ENCODE measurements around the gene KDM4C.
A peak's percentile ranks its signal among the peaks of the same experiment; 100 is the strongest.
"Not testable (repeated sequence)": the region's sequence is repeated elsewhere in the genome, so short reads cannot be mapped to it uniquely, and the experiment has no call there.

The KDM4C gene

GRCh38 chr9:6757456-6758247 is at the start of gene KDM4C:
KDM4C (plus strand) TSS chr9:6757973; CDS start chr9:6792989, 35,016 bp downstream.
- peak; percentile 58 for TF ChIP-seq POLR2A (IDR thresholded peaks at IDR 0.05; ENCODE audit: low read depth, low read length)
- peak; percentile 89 for DNase-seq (ENCODE audit: insufficient read length, low spot score)
- no peak for FAIRE-seq

DNA sequence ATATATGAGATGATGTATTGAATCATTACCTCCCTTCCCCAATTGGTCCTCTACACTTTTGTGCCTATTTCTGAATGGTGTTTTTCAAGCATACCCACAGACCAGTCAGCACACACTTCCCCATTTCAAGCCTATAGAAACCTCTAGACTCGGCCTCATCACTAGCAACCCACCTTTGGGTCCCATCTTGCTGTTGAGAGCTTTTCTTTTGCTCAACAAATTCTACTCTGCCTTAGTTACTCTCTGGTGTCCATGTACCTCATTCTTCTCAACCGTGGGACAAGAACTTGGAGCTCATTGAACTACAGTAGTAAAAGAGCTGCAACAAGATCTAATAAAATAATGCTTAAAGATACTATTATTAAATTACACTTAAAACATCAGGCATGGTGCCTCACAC is 49.0 kb upstream of the KDM4C start:
- no peak for FAIRE-seq
- no peak for DNase-seq (ENCODE audit: insufficient read length, low spot score)
- no peak for TF ChIP-seq POLR2A (IDR thresholded peaks at IDR 0.05; ENCODE audit: low read depth, low read length)

DNA sequence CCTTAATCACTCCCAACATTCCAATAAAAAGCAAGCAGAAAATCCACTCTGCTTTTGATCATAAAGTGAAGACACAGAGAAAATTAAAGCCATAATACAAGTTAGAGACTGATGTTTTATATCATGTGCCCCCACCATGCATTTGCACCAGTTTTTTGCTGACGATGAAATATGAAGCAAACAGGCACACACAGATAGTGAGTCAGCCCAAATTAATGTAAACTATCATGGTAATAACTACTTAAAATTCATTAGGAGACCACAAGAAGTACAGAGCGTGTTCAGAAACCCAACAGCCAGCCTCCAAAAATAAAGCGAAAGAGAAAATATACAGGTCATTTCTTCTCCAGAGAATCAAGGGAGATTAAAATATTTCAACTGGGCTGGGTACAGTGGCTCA is 46.4 kb upstream of the KDM4C start:
- no peak for FAIRE-seq
- TF ChIP-seq POLR2A (IDR thresholded peaks at IDR 0.05; ENCODE audit: low read depth, low read length), result no peak
- no peak for DNase-seq (ENCODE audit: insufficient read length, low spot score)

GRCh38 chr9:6712041-6712440 is 45.7 kb upstream of the KDM4C start:
- no peak for DNase-seq (ENCODE audit: insufficient read length, low spot score)
- no peak for TF ChIP-seq POLR2A (IDR thresholded peaks at IDR 0.05; ENCODE audit: low read depth, low read length)
- no peak for FAIRE-seq

- TF ChIP-seq POLR2A (IDR thresholded peaks at IDR 0.05; ENCODE audit: low read depth, low read length), result no peak
- FAIRE-seq (no peak), DNase-seq (ENCODE audit: insufficient read length, low spot score) (no peak)
Measured at GRCh38 chr9:6714176-6714575, 43.6 kb upstream of the KDM4C start.

DNA sequence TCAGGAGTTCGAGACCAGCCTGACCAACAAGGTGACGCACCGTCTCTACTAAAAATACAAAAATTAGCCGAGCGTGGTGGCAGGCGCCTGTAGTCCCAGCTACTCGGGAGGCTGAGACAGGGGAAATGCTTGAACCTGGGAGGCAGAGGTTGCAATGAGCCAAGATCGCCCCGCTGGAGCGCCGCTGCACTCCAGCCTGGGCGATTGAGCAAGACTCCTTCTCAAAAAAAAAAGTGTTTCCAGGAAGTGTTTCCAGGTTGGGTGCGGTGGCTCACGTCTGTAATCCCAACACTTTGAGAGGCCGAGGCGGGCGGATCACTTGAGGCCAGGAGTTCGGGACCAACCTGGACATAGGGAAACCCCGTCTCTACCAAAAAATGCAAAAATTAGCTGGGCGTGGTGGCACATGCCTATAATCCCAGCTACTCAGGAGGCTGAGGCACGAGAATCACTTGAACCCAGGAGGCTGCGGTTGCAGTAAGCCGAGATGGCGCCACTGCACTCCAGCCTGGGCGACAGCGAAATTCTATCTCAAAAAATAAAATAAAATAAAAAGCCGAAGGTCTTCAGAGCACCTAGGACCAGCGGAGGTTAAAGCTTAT is 42.5 kb upstream of the KDM4C start:
- not testable (repeated sequence) for FAIRE-seq; DNase-seq (ENCODE audit: insufficient read length, low spot score)

- FAIRE-seq, result no peak
- DNase-seq (ENCODE audit: insufficient read length, low spot score), result no peak
Measured at GRCh38 chr9:6715755-6716643, 41.8 kb upstream of the KDM4C start.

GRCh38 chr9:6716766-6717165 is 41.0 kb upstream of the KDM4C start:
- no peak for TF ChIP-seq POLR2A (IDR thresholded peaks at IDR 0.05; ENCODE audit: low read depth, low read length)
- FAIRE-seq (no peak), DNase-seq (ENCODE audit: insufficient read length, low spot score) (no peak)

More at GRCh38 chr9:6715755-6716643, 41.8 kb upstream of the KDM4C start:
- no peak for TF ChIP-seq POLR2A (IDR thresholded peaks at IDR 0.05; ENCODE audit: low read depth, low read length)

GRCh38 chr9:6723881-6724420 is 33.8 kb upstream of the KDM4C start:
- FAIRE-seq (no peak), DNase-seq (ENCODE audit: insufficient read length, low spot score) (no peak)
- TF ChIP-seq POLR2A (IDR thresholded peaks at IDR 0.05; ENCODE audit: low read depth, low read length), result no peak

GRCh38 chr9:6733257-6733656 is 24.5 kb upstream of the KDM4C start:
- FAIRE-seq (no peak), DNase-seq (ENCODE audit: insufficient read length, low spot score) (no peak)
- no peak for TF ChIP-seq POLR2A (IDR thresholded peaks at IDR 0.05; ENCODE audit: low read depth, low read length)

DNA sequence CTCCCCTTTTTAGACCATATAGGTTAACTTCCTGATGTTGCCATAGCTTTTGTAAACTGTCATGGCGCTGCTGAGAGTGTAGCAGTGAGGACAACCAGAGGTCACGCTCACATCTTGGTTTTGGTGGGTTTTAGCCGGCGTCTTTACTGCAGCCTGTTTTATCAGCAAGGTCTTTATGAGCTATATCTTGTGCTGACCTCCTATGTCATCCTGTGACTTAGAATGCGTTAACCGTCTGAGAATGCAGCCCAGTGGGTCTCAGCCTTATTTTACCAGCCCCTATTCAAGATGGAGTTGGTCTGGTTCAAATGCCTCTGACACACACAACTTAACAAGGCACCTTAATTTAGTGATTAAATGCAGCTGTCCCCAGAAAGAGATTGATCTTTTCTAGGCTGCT is 23.9 kb upstream of the KDM4C start:
- DNase-seq (ENCODE audit: insufficient read length, low spot score), result no peak
- TF ChIP-seq POLR2A (IDR thresholded peaks at IDR 0.05; ENCODE audit: low read depth, low read length), result no peak
- FAIRE-seq, result no peak

DNA sequence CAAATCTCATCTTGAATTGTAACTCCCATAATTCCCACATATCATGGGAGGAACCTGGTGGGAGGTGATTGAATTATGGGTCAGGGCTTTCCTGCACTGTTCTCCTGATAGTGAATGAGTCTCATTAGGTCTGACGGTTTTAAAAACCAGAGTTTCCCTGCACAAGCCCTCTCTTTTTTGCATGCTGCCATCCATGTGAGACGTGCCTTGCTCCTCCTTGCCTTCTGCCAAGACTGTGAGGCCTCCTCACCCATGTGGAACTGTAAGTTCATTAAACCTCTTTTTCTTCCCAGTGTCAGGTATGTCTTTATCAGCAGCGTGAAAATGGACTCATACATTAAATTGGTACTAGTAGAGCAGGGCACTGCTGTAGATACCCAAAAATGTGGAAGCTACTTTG is 22.4 kb upstream of the KDM4C start:
- FAIRE-seq (no peak), DNase-seq (ENCODE audit: insufficient read length, low spot score) (no peak)
- TF ChIP-seq POLR2A (IDR thresholded peaks at IDR 0.05; ENCODE audit: low read depth, low read length), result no peak

GRCh38 chr9:6739218-6739617 is 18.6 kb upstream of the KDM4C start:
- no peak for TF ChIP-seq POLR2A (IDR thresholded peaks at IDR 0.05; ENCODE audit: low read depth, low read length)
- FAIRE-seq (peak; percentile 81), DNase-seq (ENCODE audit: insufficient read length, low spot score) (no peak)

GRCh38 chr9:6748861-6749260 is 8.9 kb upstream of the KDM4C start:
- DNase-seq (ENCODE audit: insufficient read length, low spot score); FAIRE-seq: not testable (repeated sequence)

GRCh38 chr9:6754861-6755260 is 2.9 kb upstream of the KDM4C start:
- not testable (repeated sequence) for FAIRE-seq; DNase-seq (ENCODE audit: insufficient read length, low spot score)
